ENCODE data around the gene NPHS1.

DNA sequence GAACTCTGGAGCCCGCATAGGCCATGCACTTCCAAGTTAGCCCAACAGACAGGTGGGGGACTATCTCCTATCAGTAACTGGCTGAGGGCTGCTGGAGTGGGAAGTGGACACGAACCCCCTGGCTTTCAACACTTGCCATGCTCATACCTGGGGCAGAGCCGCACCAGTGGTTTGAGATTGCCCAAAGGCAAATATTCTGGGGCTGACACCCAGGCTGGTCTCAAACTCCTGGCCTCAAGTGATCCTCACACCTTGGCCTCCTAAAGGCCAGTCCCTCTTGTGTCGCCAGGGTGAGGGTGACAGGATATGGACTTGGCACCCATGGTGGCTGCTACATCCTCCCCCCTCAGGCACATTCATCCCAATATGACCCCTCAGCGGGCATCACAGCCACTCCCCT is 34.9 kb upstream of the NPHS1 start:
- no peak for TF ChIP-seq EP300 (IDR thresholded peaks at IDR 0.05)
- TF ChIP-seq, protein P1, sequence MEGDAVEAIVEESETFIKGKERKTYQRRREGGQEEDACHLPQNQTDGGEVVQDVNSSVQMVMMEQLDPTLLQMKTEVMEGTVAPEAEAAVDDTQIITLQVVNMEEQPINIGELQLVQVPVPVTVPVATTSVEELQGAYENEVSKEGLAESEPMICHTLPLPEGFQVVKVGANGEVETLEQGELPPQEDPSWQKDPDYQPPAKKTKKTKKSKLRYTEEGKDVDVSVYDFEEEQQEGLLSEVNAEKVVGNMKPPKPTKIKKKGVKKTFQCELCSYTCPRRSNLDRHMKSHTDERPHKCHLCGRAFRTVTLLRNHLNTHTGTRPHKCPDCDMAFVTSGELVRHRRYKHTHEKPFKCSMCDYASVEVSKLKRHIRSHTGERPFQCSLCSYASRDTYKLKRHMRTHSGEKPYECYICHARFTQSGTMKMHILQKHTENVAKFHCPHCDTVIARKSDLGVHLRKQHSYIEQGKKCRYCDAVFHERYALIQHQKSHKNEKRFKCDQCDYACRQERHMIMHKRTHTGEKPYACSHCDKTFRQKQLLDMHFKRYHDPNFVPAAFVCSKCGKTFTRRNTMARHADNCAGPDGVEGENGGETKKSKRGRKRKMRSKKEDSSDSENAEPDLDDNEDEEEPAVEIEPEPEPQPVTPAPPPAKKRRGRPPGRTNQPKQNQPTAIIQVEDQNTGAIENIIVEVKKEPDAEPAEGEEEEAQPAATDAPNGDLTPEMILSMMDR (IDR thresholded peaks at IDR 0.05), result no peak
- TF ChIP-seq POLR2A (IDR thresholded peaks at IDR 0.05), result no peak

Measured in sigmoid colon (tissue), 4 donors.